HepG2 (cell line): ENCODE results near the gene JMJD1C.

Experiments used
- ARNT ChIP-seq: fragments of 450-650 bp; IDR thresholded peaks from 2 replicates; pipeline ENCODE4 v1.6.1; 2017
- NR2F1 ChIP-seq, 2 experiments: fragments of 450-650 bp in 1 of 2; formaldehyde crosslinking in 1 of 2; IDR thresholded peaks; 2 replicates each; pipeline versions ENCODE4 v1.5.0 to v1.6.1; 2016 to 2020; ENCODE audit warnings: mild to moderate bottlenecking in 1 of 2, missing compliant biosample characterization in 1 of 2, missing genetic modification reagents in 1 of 2, moderate library complexity in 1 of 2
- REST ChIP-seq, 2 experiments: IDR thresholded peaks; 2 replicates each; pipeline ENCODE4 v1.6.1; 2011 to 2012; ENCODE audit warnings: low read length in 2 of 2, borderline replicate concordance in 1 of 2, low read depth in 1 of 2, mild to moderate bottlenecking in 1 of 2, moderate library complexity in 1 of 2
- ZBTB8A ChIP-seq: sonication (generic); formaldehyde crosslinking; IDR thresholded peaks from 2 replicates; pipeline ENCODE4 v1.4.0; 2020; ENCODE audit warnings: mild to moderate bottlenecking, low read depth, missing genetic modification reagents, borderline replicate concordance
- ZHX1 ChIP-seq: sonication (generic); formaldehyde crosslinking; IDR thresholded peaks from 2 replicates; pipeline ENCODE4 v1.8.1; 2022; ENCODE audit warnings: low read depth, mild to moderate bottlenecking, missing genetic modification reagents
- TF ChIP-seq, protein P1 (sequence below): sonication (generic); formaldehyde crosslinking; IDR thresholded peaks from 2 replicates; pipeline ENCODE4 v1.5.0; 2020; ENCODE audit warnings: mild to moderate bottlenecking, missing genetic modification reagents, moderate library complexity

- TF ChIP-seq NR2F1 (CRISPR knock-in tag; IDR thresholded peaks at IDR 0.05) (no peak), ZHX1 (CRISPR knock-in tag) (no peak), REST (IDR thresholded peaks at IDR 0.05; ENCODE audit: borderline replicate concordance in 1 of 2, low read depth in 1 of 2, low read length in 2 of 2) (no peak), ARNT (no peak), ZBTB8A (CRISPR knock-in tag) (no peak)
- TF ChIP-seq, protein P1, sequence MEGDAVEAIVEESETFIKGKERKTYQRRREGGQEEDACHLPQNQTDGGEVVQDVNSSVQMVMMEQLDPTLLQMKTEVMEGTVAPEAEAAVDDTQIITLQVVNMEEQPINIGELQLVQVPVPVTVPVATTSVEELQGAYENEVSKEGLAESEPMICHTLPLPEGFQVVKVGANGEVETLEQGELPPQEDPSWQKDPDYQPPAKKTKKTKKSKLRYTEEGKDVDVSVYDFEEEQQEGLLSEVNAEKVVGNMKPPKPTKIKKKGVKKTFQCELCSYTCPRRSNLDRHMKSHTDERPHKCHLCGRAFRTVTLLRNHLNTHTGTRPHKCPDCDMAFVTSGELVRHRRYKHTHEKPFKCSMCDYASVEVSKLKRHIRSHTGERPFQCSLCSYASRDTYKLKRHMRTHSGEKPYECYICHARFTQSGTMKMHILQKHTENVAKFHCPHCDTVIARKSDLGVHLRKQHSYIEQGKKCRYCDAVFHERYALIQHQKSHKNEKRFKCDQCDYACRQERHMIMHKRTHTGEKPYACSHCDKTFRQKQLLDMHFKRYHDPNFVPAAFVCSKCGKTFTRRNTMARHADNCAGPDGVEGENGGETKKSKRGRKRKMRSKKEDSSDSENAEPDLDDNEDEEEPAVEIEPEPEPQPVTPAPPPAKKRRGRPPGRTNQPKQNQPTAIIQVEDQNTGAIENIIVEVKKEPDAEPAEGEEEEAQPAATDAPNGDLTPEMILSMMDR = no peak
Measured at GRCh38 chr10:63145782-63146181, 320.0 kb downstream of the JMJD1C start.
